Loucy (cell line): ENCODE results near the gene CAB39.

Source experiments
- EZH2phosphoT487 ChIP-seq: fragments of 200-600 bp; IDR thresholded peaks from 2 replicates; pipeline ENCODE4 v1.6.1; 2018; ENCODE audit warnings: antibody characterized with exemption, mild to moderate bottlenecking, moderate library complexity, borderline replicate concordance
- TF ChIP-seq, protein P1 (sequence below): fragments of 200-600 bp; sonication (generic); conservative IDR thresholded peaks from 2 replicates; pipeline ENCODE4 v1.5.1; 2014; ENCODE audit warnings: mild to moderate bottlenecking, antibody characterized with exemption, low read length

DNA sequence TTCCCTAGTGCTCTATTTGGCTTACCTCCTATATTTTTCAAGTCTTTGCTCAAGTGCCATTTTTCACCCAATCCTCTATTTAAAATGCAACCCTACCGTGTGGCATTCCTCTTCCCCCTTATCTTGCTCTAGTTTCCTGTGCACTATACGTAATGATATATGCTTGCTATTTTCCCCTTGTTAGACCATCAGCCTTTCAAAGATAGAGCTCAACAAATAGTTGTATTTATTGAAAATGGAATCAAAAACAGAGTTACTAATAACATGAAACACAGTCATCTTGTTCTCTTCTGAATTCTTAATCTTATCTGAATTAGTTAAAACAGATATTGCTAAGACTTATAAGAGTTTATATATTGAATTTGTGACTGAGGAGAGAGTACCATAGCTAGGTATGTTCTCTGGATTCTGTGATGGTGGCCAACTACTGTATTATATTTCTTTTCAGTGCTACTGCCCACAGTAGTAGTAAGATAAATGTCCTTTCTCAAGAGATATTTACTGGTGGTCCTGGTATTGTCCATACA is 55.3 kb downstream of the CAB39 start:
- TF ChIP-seq, protein P1, sequence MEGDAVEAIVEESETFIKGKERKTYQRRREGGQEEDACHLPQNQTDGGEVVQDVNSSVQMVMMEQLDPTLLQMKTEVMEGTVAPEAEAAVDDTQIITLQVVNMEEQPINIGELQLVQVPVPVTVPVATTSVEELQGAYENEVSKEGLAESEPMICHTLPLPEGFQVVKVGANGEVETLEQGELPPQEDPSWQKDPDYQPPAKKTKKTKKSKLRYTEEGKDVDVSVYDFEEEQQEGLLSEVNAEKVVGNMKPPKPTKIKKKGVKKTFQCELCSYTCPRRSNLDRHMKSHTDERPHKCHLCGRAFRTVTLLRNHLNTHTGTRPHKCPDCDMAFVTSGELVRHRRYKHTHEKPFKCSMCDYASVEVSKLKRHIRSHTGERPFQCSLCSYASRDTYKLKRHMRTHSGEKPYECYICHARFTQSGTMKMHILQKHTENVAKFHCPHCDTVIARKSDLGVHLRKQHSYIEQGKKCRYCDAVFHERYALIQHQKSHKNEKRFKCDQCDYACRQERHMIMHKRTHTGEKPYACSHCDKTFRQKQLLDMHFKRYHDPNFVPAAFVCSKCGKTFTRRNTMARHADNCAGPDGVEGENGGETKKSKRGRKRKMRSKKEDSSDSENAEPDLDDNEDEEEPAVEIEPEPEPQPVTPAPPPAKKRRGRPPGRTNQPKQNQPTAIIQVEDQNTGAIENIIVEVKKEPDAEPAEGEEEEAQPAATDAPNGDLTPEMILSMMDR = no peak
- TF ChIP-seq EZH2phosphoT487 = no peak
